Hippocampal formation (tissue), 2 donors: ENCODE data around the gene TAX1BP1.
A peak's percentile ranks its signal among the peaks of the same experiment; 100 is the strongest.

ENCODE experiments used
- DNase-seq, 2 donors: peaks; one replicate each; lab custom pipeline; 2025; lab: John Stamatoyannopoulos, UW

Gene TAX1BP1

DNA sequence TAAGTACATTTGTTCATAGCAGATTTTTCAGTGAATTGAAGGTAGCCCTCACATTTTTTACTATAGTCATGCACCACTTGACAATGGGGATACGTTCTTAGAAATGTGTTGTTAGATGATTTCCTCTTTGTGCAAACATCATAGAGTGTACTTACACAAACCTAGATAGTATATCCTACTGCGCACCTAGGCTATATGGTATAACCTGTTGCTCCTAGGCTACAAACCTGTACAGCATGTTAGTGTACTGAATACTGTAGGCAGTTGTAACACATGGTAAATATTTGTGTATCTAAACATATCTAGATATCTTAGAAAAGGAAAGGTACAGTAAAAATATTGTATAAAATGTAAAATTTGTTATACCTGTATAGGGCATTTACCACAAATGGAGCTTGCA lies 41.2 kb downstream of the TAX1BP1 start:
- no peak for DNase-seq

- DNase-seq, result no peak
Observed at GRCh38 chr7:27782849-27783248, 42.9 kb downstream of the TAX1BP1 start.

GRCh38 chr7:27784399-27785053 lies 44.6 kb downstream of the TAX1BP1 start:
- peak in 1 of 2 donors; percentile 2 for DNase-seq

GRCh38 chr7:27788437-27788836 lies 48.5 kb downstream of the TAX1BP1 start:
- no peak for DNase-seq

DNA sequence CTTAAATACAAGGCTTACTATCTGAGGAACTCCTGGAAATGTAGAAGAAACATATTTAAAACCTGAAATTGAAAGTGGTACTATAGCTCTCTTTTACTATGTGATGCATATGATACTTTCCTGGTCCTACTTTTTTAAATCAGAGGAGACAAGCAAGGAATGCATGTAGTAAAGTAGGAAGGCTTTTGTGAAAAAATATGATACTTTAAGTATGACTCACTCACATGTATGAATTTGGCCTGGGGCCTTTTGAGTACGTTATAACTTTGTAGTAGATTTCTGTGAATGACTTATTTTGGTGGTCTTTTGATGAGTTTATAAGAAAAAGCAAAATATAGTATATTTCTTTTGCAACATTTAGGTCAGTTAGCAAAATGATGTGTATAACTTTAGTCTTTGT lies 53.8 kb downstream of the TAX1BP1 start:
- DNase-seq, result no peak

GRCh38 chr7:27795977-27796376 lies 56.0 kb downstream of the TAX1BP1 start:
- DNase-seq, result no peak

DNA sequence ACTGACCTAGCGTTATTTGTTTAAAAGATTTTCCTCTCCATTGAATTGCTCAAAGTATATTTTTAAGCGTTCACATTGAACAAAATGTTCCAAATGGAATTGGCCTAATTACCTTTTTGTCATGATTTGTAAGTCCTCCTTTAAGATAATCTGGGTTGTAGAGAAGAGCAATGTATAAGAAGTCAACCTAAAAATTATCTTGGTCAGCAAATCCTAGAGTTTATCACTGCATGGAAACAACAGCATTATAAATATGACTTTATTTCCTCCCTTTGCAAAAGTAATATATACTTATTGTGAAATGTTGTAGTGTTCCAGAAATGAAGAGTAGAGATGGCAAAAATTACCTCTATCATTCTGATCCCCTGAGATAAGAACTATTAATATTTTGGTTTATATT lies 59.2 kb downstream of the TAX1BP1 start:
- DNase-seq, result no peak

DNA sequence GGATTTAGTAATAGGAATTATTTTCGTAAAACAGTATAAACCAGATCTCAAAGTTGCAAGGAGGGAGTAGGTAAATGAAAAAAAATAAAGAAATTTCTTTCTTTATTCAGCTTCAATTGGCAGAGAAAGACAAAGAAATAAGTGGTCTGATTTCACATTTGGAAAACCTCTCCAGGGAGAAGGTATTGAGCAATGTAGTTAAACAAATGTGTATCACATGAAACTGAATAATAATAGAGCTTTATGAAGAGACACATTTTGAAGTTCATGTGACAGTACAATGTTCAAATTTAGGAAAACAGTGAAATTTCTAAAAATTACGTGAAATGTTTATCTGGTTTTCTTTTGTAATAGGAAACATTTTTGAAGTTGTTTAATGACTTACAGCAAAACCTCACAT lies 63.0 kb downstream of the TAX1BP1 start:
- DNase-seq, result no peak

- no peak for DNase-seq
Observed at GRCh38 chr7:27804139-27804538, 64.2 kb downstream of the TAX1BP1 start.

- no peak for DNase-seq
Observed at GRCh38 chr7:27808626-27809025, 68.7 kb downstream of the TAX1BP1 start.

DNA sequence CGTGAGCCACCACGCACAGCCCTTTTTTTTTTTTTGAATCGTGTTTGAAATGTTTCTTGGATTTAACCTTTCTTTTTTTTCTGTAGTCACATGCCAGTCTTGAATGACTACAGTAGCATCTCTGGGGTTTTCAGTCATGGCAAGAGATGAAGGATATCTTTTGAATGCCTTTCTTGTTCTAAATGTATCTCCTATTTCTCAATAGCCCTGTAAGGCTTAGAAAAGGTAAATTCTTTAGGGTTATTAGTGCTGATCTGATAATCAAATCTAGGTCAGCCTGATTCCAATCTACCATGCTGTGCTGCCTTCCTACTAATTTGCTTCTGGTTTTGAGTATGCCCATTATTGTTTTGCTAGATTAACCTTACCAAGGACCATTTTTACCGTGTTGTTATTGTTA lies 70.2 kb downstream of the TAX1BP1 start:
- DNase-seq, result no peak

GRCh38 chr7:27812706-27813105 lies 72.7 kb downstream of the TAX1BP1 start:
- DNase-seq, result no peak

GRCh38 chr7:27822245-27822644 lies 82.3 kb downstream of the TAX1BP1 start:
- no peak for DNase-seq

DNA sequence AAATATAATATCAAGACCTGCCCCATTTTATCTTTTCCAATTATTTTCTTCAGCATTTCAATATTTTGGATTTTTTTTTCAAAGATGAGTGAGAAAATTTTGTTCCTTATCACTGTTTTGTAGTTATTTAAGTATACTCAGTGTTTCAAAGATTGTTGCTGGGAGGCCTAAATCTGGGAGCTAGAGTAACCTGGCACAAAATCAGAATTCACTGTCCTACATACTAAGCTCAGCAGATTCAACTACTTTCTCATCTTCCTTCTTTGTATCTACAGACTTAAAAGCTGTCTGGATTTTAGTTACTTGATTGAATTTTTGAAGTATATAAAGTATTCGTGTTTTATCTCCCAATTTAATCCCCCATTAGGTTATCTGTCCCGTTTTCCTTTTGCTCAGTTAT lies 85.9 kb downstream of the TAX1BP1 start:
- DNase-seq, result no peak

GRCh38 chr7:27826357-27826756 lies 86.4 kb downstream of the TAX1BP1 start:
- DNase-seq, result no peak

- no peak for DNase-seq
Observed at GRCh38 chr7:27834179-27834921, 94.4 kb downstream of the TAX1BP1 start.

GRCh38 chr7:27835376-27835775 lies 95.4 kb downstream of the TAX1BP1 start:
- DNase-seq, result no peak

DNA sequence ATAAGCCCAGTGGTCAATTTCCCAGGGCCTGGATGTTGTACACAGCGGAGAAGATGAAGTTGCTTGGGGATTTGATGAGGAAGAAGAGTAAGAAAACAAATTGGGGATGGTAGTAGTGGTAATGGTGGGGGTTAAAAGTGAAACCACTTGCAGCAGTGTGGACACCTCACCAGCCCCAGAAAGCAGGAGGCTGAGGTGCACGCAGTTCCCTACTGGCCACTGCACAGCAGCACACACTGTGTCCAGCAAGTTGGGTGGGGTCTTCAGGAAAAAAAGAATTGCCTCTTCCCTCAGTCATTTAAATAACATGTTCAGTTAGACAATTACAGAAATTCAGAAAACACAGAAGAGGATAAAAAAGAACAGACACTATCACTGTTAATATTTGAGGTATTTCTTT lies 96.6 kb downstream of the TAX1BP1 start:
- DNase-seq, result no peak

DNA sequence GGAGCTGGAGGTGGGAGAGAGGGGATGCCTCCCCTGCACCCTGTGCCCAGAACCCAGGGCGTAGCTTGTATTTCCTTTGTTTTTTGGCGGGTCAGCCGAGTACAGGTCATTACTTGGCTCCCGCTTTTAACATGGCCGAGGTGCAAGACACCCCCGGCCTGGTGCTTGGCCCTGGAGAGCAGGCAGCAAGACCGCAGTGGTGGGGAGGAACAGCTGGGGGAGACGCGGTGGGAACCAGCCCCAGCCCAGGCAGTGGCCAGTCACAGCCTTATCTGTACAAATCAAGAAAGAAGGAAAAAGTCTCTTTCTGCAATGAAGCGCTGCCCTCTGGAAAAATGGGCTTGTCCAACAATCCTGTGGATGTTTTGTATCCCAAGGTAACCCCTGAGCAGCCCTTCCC lies 99.1 kb downstream of the TAX1BP1 start:
- DNase-seq, result no peak

GRCh38 chr7:27840313-27840712 lies 100.4 kb downstream of the TAX1BP1 start:
- no peak for DNase-seq

DNA sequence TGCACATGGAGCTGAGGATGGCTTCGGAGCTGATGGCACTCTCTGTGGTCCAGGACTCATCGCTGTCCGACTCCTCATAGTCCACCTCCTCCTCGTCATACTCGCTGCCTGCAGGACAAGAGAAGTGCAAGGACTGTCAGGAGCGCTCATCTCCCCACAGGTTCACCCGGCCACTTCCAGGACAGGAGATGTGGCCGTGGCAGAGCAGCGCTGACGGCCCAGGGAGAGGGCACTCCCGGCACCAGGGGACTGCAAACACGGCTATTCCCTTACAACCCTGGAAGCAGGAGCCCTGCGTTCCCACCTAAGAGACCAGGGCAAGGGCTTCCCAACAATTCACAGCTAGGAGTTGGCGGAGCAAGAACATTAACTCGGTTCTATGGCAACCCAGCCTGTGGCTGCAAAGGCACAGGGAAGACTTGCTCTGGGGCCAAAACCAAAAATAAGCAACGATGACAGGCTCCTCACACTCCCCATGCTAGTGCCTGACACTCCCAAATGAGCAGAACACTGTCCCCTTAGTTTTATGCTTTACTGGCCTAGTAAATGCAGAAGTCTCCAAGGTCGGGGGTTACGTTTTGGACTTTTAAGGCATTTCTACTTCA lies 100.9 kb downstream of the TAX1BP1 start:
- DNase-seq, result peak in 1 of 2 donors; percentile 11

DNA sequence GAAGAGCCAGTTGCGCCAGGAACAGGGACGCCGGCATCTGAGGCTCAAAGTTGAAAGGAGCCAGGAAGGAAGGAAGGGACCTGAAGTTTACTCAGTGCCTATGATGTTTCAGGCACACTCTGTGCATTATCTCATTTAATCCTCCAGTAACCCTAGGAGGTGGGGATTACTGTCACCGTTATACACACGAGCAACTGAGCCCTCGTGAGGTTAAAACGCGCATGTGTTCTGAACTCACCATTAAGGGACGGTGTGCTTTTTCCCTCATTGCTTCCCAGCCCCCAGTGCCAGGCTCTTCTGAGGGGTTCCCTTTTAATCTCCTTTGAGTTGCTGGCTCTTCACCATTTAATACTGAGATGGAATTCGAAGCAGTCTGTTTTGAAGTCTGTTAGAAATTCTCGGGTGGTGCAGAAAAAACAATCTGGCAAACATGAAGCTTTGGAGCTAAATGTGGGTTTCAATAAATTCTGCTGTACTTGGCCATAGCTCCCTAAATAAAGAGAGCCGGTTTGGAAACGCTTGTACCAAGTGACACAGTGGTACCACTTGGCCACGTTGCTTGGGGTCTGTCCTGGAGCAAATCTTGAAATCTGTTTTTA lies 102.2 kb downstream of the TAX1BP1 start:
- DNase-seq, result no peak

GRCh38 chr7:27842851-27843250 lies 102.9 kb downstream of the TAX1BP1 start:
- no peak for DNase-seq
